ENCODE data around the gene CBY1. TPM values are rescaled to one million over a fixed set of nuclear protein-coding genes. Genes with fewer than 3 reads are reported as not detected.

CBY1 gene
- total and polyA plus RNA-seq, 10 of the 15 experiments (the other 5 are each of a cell fraction or from before 2014, with no cell fraction given): 7.3 to 18.6 (median 11.9) TPM

- TF ChIP-seq CUX1 (IDR thresholded peaks at IDR 0.05; ENCODE audit: insufficient replicate concordance, low read depth, low read length): no peak
- TF ChIP-seq IKZF2 (IDR thresholded peaks at IDR 0.05): peak; percentile 62 to 67; a peak in 3 of 4 replicates
- peak; percentile 96 for TF ChIP-seq POU2F2 (IDR thresholded peaks at IDR 0.05; ENCODE audit: borderline replicate concordance, low read depth, low read length)
- TF ChIP-seq GATAD2B (conservative IDR thresholded peaks at IDR 0.05; ENCODE audit: low read depth): 0 out of 2 replicates have a peak, but pooled peaks have one; percentile 1
- peak; percentile 59 for TF ChIP-seq SKIL (IDR thresholded peaks at IDR 0.05; ENCODE audit: low read depth, poor library complexity, severe bottlenecking)
- TF ChIP-seq FOXK2 (IDR thresholded peaks at IDR 0.05): peak; percentile 88
- TF ChIP-seq NFYA (IDR thresholded peaks at IDR 0.05; ENCODE audit: borderline replicate concordance, low read depth, low read length): no peak
- TF ChIP-seq SUPT20H (IDR thresholded peaks at IDR 0.05; ENCODE audit: borderline replicate concordance, control insufficient read depth, low read depth, low read length): no peak
- no peak for TF ChIP-seq CBFB (IDR thresholded peaks at IDR 0.05; ENCODE audit: low read depth)
- peak; percentile 55; the same call in 1 of the 2 replicates for TF ChIP-seq IKZF1 (conservative IDR thresholded peaks at IDR 0.05)
- peak; percentile 71; the same call in 1 of the 2 replicates for TF ChIP-seq PML (IDR thresholded peaks at IDR 0.05; ENCODE audit: low read length)
- peak; percentile 60 for TF ChIP-seq KLF5 (IDR thresholded peaks at IDR 0.05; ENCODE audit: partially characterized antibody)
- TF ChIP-seq NFXL1 (IDR thresholded peaks at IDR 0.05; ENCODE audit: borderline replicate concordance): no peak
- TF ChIP-seq ATF3 (IDR thresholded peaks at IDR 0.05; ENCODE audit: borderline replicate concordance, extremely low read depth, low read depth, low read length): no peak
- TF ChIP-seq ZBTB11 (CRISPR knock-in tag; IDR thresholded peaks at IDR 0.05): no peak
Observed at GRCh38 chr22:38705235-38706100, 49.0 kb downstream of the CBY1 start, which contains the start of gene GTPBP1 (continued).
